Activated CD4-positive, alpha-beta T cell treated with anti-CD3 and anti-CD28 coated beads for 36 hours (primary cell): ENCODE measurements around the gene IPO11. TPM values are rescaled to one million over a fixed set of nuclear protein-coding genes. Genes with fewer than 3 reads are reported as not detected.
"Not testable (repeated sequence)": the region's sequence is repeated elsewhere in the genome, so short reads cannot be mapped to it uniquely, and the experiment has no call there.

ENCODE experiments used
- ATAC-seq: fragments of 200-7000 bp; cut with Tn5 transposase; one replicate; pipeline ENCODE4 v1.10.0; 2021; ENCODE audit warnings: mild to moderate bottlenecking, moderate library complexity
- CTCF ChIA-PET: fragments of 350-600 bp; sonication (Branson Sonifier 250); formaldehyde crosslinking; loops from one replicate; lab custom pipeline; 2021; ENCODE audit warnings: antibody characterized with exemption; lab: Charles Lee
- POLR2A ChIA-PET: fragments of 350-600 bp; sonication (Branson Sonifier 250); formaldehyde crosslinking; loops from one replicate; lab custom pipeline; 2021; ENCODE audit warnings: antibody characterized with exemption, inconsistent platforms; lab: Charles Lee
- DNase-seq: peaks from one replicate; pipeline ENCODE4 v3.0.0-alpha.2; 2020
- H3K27ac Mint-ChIP-seq: one replicate; pipeline ENCODE4 v1.8.0; 2021; ENCODE audit warnings: mixed read lengths
- H3K27me3 Mint-ChIP-seq: one replicate; pipeline ENCODE4 v1.8.0; 2021; ENCODE audit warnings: mixed read lengths
- H3K36me3 Mint-ChIP-seq: one replicate; pipeline ENCODE4 v1.8.0; 2021; ENCODE audit warnings: low read depth, mixed read lengths
- H3K4me1 Mint-ChIP-seq: one replicate; pipeline ENCODE4 v1.8.0; 2021; ENCODE audit warnings: mixed read lengths
- H3K4me3 Mint-ChIP-seq: one replicate; pipeline ENCODE4 v1.8.0; 2021; ENCODE audit warnings: mild to moderate bottlenecking, moderate library complexity, mixed read lengths
- H3K9me3 Mint-ChIP-seq: one replicate; pipeline ENCODE4 v1.8.0; 2021; ENCODE audit warnings: low read depth, mixed read lengths
- intact Hi-C, 2 experiments: fragments of 100-400 bp; cut with DNase I in 1 of 2; cut with micrococcal nuclease in 1 of 2; formaldehyde crosslinking; loops; one replicate each; pipeline versions ENCODE4 v1.14.2 to v1.15.1; 2022 to 2024; cut with DNase I, micrococcal nuclease
- total RNA-seq, 2 experiments: library from RNA; stranded (reverse); gene quantifications; one replicate each; pipeline ENCODE4 v1.2.3, GENCODE V29; 2021

Gene IPO11
- total RNA-seq, 2 experiments from 2014 or later, result 57.2 to 69.9 TPM

- ATAC-seq (no peak), DNase-seq (no peak)
- no peaks in the 10 kb centered on the region for H3K9me3 Mint-ChIP-seq
- H3K4me1 Mint-ChIP-seq, result no peaks in the 10 kb centered on the region
- H3K36me3 Mint-ChIP-seq, result peaks cover 22% of the 10 kb centered on the region
- ChIA-PET POLR2A (no interaction called here), CTCF (no interaction called here)
- no peaks in the 10 kb centered on the region for H3K27me3 Mint-ChIP-seq
- H3K27ac Mint-ChIP-seq, result no peak overlapping the region
- intact Hi-C loops, result no loop called here
- no peak overlapping the region for H3K4me3 Mint-ChIP-seq
These were observed 76.0 kb downstream of the IPO11 start for GRCh38 chr5:62488531-62488930.

- peaks cover 18% of the 10 kb centered on the region for H3K36me3 Mint-ChIP-seq
- ATAC-seq, result no peak
These were observed 76.9 kb downstream of the IPO11 start for GRCh38 chr5:62489471-62489870.

GRCh38 chr5:62494772-62495171 lies 82.2 kb downstream of the IPO11 start:
- intact Hi-C loops, result no loop called here
- Mint-ChIP-seq H3K9me3 (no peaks in the 10 kb centered on the region), H3K4me1 (no peaks in the 10 kb centered on the region), H3K4me3 (no peak overlapping the region), H3K27me3 (no peaks in the 10 kb centered on the region), H3K27ac (no peak overlapping the region), H3K36me3 (peaks cover 13% of the 10 kb centered on the region)
- no peak for DNase-seq
- POLR2A ChIA-PET, result no interaction called here
- CTCF ChIA-PET, result interaction anchor here (1.0 to 1.4 kb wide), 3 partner anchors 11 to 129 kb away, joined by 3 to 4 read pairs (median 3); no protein-coding TSS in a partner anchor
- ATAC-seq, result no peak

More at GRCh38 chr5:62489471-62489870, 76.9 kb downstream of the IPO11 start:
- ChIA-PET CTCF (no interaction called here), POLR2A (no interaction called here)
- H3K9me3 Mint-ChIP-seq, result no peaks in the 10 kb centered on the region
- no peak for DNase-seq
- intact Hi-C loops, result no loop called here
- H3K4me1 Mint-ChIP-seq, result no peaks in the 10 kb centered on the region
- no peaks in the 10 kb centered on the region for H3K27me3 Mint-ChIP-seq
- H3K4me3 Mint-ChIP-seq, result no peak overlapping the region
- H3K27ac Mint-ChIP-seq, result no peak overlapping the region

GRCh38 chr5:62496876-62497275 lies 84.3 kb downstream of the IPO11 start:
- ATAC-seq (no peak), DNase-seq (no peak)
- POLR2A ChIA-PET, result no interaction called here
- CTCF ChIA-PET, result no interaction called here
- Mint-ChIP-seq H3K27ac (no peak overlapping the region), H3K9me3 (no peaks in the 10 kb centered on the region), H3K36me3 (peaks cover 8% of the 10 kb centered on the region), H3K4me3 (no peak overlapping the region), H3K4me1 (no peaks in the 10 kb centered on the region), H3K27me3 (no peaks in the 10 kb centered on the region)
- intact Hi-C loops, result no loop called here

GRCh38 chr5:62498961-62499360 lies 86.4 kb downstream of the IPO11 start:
- CTCF ChIA-PET, result no interaction called here
- H3K27ac Mint-ChIP-seq, result no peak overlapping the region
- H3K4me3 Mint-ChIP-seq, result no peak overlapping the region
- no peaks in the 10 kb centered on the region for H3K4me1 Mint-ChIP-seq
- peaks cover 8% of the 10 kb centered on the region for H3K36me3 Mint-ChIP-seq
- POLR2A ChIA-PET, result no interaction called here
- no peak for ATAC-seq
- H3K9me3 Mint-ChIP-seq, result no peaks in the 10 kb centered on the region
- DNase-seq, result no peak
- intact Hi-C loops, result no loop called here
- H3K27me3 Mint-ChIP-seq, result no peaks in the 10 kb centered on the region

GRCh38 chr5:62499756-62500155 lies 87.2 kb downstream of the IPO11 start:
- no peak for DNase-seq
- Mint-ChIP-seq H3K36me3 (peaks cover 8% of the 10 kb centered on the region), H3K9me3 (no peaks in the 10 kb centered on the region), H3K4me3 (no peak overlapping the region), H3K27me3 (no peaks in the 10 kb centered on the region), H3K4me1 (no peaks in the 10 kb centered on the region), H3K27ac (no peak overlapping the region)
- ATAC-seq, result no peak
- ChIA-PET POLR2A (no interaction called here), CTCF (interaction anchor here (0.6 kb wide), 1 partner anchor 130 kb away, joined by 3 read pairs; no protein-coding TSS in a partner anchor)
- intact Hi-C loops, result no loop called here

GRCh38 chr5:62502456-62503101 lies 90.0 kb downstream of the IPO11 start:
- intact Hi-C loops, result no loop called here
- DNase-seq (no peak), ATAC-seq (no peak)
- Mint-ChIP-seq H3K9me3 (no peaks in the 10 kb centered on the region), H3K27ac (no peak overlapping the region), H3K4me3 (no peak overlapping the region), H3K27me3 (no peaks in the 10 kb centered on the region), H3K4me1 (no peaks in the 10 kb centered on the region), H3K36me3 (peaks cover 14% of the 10 kb centered on the region)
- ChIA-PET CTCF (no interaction called here), POLR2A (no interaction called here)

- intact Hi-C loops, result no loop called here
- ChIA-PET POLR2A (no interaction called here), CTCF (no interaction called here)
- peaks cover 23% of the 10 kb centered on the region for H3K36me3 Mint-ChIP-seq
- no peak for ATAC-seq
- H3K4me1 Mint-ChIP-seq, result no peaks in the 10 kb centered on the region
- no peak for DNase-seq
- H3K4me3 Mint-ChIP-seq, result no peak overlapping the region
- H3K27ac Mint-ChIP-seq, result no peak overlapping the region
- no peaks in the 10 kb centered on the region for H3K9me3 Mint-ChIP-seq
- H3K27me3 Mint-ChIP-seq, result no peaks in the 10 kb centered on the region
These were observed 91.6 kb downstream of the IPO11 start for GRCh38 chr5:62504129-62504528.

GRCh38 chr5:62506659-62507460 lies 94.3 kb downstream of the IPO11 start:
- H3K36me3 Mint-ChIP-seq, result peaks cover 29% of the 10 kb centered on the region
- no peaks in the 10 kb centered on the region for H3K4me1 Mint-ChIP-seq
- H3K27me3 Mint-ChIP-seq, result no peaks in the 10 kb centered on the region
- H3K4me3 Mint-ChIP-seq, result no peak overlapping the region
- H3K27ac Mint-ChIP-seq, result no peak overlapping the region
- POLR2A ChIA-PET, result no interaction called here
- no peak for ATAC-seq
- intact Hi-C loops, result no loop called here
- no peak for DNase-seq
- CTCF ChIA-PET, result interaction anchor here (1.5 kb wide), 1 partner anchor 12 kb away, joined by 4 read pairs; no protein-coding TSS in a partner anchor
- H3K9me3 Mint-ChIP-seq, result no peaks in the 10 kb centered on the region

- intact Hi-C loops, CTCF ChIA-PET, ATAC-seq, H3K4me3 Mint-ChIP-seq, H3K27ac Mint-ChIP-seq, H3K27me3 Mint-ChIP-seq, H3K9me3 Mint-ChIP-seq, DNase-seq, H3K4me1 Mint-ChIP-seq: not testable (repeated sequence)
- POLR2A ChIA-PET, result interaction anchor here (0.7 kb wide), 1 partner anchor 1202 kb away, joined by 3 read pairs; no protein-coding TSS in a partner anchor
- peaks cover 28% of the 10 kb centered on the region for H3K36me3 Mint-ChIP-seq
These were observed 96.2 kb downstream of the IPO11 start for GRCh38 chr5:62508760-62509159.

- intact Hi-C loops, result no loop called here
- CTCF ChIA-PET, result no interaction called here
- POLR2A ChIA-PET, result no interaction called here
- Mint-ChIP-seq H3K9me3 (no peaks in the 10 kb centered on the region), H3K4me1 (no peaks in the 10 kb centered on the region), H3K36me3 (peaks cover 26% of the 10 kb centered on the region), H3K4me3 (no peak overlapping the region), H3K27me3 (no peaks in the 10 kb centered on the region), H3K27ac (no peak overlapping the region)
- DNase-seq, result no peak
- no peak for ATAC-seq
These were observed 97.2 kb downstream of the IPO11 start for GRCh38 chr5:62509806-62510205.

GRCh38 chr5:62513085-62513484 lies 100.5 kb downstream of the IPO11 start:
- H3K4me3 Mint-ChIP-seq, H3K27me3 Mint-ChIP-seq, CTCF ChIA-PET, DNase-seq, H3K9me3 Mint-ChIP-seq, H3K4me1 Mint-ChIP-seq, ATAC-seq, POLR2A ChIA-PET, intact Hi-C loops, H3K27ac Mint-ChIP-seq: not testable (repeated sequence)
- H3K36me3 Mint-ChIP-seq, result peaks cover 22% of the 10 kb centered on the region
